ENCODE results near the gene CST3.
"Not testable (repeated sequence)": the region's sequence is repeated elsewhere in the genome, so short reads cannot be mapped to it uniquely, and the experiment has no call there.

CST3 gene

DNA sequence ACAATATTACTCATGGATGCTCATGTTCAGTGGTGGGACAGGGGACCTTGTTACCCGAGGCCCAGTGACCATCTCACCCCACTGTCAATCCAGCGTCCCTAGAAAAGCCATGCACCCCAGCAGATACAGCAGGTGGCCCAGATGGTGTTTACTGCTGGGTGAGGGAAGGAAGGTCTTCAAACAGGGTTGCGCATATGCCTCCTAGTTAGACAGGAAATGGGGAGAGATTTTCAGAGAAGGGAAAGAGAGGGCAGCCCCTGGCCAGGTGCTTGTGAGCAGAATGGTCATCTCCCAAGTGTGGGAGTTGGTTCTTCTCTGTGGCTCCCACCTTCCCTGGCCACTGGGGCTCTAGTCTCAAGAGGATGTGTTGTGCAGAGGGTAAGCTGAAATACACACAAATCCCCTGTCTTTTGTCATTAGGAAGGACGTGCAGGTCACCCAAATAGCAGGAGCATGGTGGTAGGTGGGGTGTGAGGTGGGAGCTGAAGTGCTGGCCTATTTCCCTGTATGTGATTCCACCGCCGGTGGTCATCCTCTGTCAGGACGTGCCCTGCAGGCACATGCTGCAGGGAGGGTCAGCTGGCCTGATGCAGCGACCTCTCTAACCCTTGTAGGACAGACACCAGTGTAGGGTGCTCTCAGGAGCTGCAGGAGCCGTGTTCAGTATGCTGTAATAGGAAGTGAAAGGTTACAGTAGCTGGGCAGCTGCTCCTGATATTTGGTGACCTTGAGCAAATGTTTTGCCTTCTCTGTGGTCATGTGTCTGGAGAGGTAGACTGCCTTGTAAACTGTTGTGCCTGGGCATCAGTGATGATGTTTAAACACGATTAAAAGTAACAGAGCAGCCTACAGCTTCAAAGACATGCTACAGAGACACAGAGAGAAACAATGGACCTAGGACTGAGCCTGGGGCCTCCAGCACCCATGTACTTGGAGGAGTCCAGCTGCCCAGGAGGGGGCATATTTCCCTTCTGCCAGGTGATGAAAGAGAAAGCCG is 3.2 kb upstream of the CST3 start:
- no peak for DNase-seq

DNA sequence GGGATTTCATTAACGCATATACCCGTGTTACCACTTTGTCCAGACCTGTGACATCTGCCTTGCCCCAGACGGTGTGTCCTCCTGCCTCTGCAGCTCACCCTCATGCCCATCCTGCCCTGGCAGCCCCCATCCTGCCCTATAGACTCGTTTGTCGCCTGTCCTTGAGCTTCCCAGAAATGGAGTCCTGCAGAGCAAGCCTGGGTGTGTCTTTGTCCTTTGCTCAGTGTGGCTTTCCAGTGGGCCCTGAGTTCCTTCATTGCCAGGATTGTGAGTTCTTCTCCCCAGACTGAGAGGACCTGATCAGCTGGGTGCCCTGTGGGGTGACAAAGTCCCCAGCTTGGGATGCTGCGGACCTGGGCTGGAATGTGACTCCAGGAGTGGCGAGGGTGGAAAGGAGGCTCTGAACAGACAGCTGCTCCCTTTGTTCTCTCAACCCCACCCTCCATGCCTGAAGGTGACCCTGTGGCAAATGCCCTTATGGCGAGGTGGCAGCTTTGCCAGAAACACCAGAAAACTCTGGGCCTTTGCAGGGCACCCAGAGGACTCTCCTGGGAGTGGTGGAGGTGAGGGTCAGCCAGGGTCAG is 2.4 kb upstream of the CST3 start:
- no peak for DNase-seq

DNA sequence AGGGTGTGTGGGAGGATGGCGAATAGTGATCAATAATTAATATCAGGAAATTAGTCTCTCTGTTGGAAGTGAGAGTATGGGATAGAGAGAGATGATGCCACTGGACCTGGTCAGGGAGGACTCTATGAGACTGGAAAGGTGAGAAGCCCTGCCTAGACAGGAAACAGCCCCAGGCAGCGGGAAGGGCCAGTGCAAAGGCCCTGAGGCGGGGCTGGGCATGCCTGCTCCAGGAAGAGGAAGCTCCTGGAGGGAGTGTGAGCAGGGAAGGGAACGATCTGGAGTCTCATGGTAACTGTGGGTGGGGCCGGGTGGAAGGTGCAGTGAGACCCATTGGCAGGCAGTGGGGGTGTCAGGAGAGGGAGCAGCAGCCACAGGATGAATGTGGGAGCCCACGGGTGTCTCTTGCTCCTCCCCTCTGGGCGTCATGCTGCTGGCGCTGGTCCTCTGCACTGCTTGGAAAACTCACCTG is 1.8 kb upstream of the CST3 start:
- DNase-seq: no peak

DNA sequence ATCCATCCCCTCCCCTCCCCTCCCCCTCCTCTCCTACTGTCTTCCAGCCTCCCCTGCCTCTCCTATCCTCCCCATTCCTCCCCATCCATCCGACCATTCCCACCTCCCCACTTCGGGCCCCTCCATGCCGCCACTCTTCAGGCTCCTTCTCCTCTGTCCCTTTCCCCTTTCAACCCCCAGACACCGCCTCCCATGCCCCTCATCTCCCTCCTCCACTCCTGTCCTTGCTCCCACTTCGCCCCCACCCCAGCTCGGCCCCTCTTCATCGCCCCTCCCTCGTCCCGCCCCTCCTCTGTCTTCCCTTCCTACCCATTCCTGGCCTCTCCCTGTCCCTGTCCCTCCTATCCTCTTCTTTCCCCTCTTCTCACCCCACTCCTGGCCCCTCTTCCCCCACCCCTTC is 554 bp upstream of the CST3 start:
- DNase-seq: no peak

DNA sequence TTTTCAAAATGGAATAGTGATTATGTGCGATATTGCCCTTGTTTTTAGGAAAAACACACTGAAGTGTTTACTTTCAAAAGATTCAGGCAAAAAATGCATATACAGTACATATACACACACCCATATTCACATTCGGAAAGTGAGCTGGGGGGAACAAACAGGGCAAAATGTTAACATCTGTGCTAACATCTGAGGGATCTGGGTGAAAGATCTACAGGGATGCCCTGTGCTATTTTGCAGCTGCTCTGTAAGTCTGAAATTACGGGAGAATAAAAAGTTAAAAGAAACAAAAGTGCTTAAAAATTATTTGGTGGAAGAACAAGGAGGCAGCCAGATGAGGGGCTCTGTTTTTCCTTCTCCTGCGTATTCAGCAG is 860 bp downstream of the CST3 start:
- no peak for DNase-seq

DNA sequence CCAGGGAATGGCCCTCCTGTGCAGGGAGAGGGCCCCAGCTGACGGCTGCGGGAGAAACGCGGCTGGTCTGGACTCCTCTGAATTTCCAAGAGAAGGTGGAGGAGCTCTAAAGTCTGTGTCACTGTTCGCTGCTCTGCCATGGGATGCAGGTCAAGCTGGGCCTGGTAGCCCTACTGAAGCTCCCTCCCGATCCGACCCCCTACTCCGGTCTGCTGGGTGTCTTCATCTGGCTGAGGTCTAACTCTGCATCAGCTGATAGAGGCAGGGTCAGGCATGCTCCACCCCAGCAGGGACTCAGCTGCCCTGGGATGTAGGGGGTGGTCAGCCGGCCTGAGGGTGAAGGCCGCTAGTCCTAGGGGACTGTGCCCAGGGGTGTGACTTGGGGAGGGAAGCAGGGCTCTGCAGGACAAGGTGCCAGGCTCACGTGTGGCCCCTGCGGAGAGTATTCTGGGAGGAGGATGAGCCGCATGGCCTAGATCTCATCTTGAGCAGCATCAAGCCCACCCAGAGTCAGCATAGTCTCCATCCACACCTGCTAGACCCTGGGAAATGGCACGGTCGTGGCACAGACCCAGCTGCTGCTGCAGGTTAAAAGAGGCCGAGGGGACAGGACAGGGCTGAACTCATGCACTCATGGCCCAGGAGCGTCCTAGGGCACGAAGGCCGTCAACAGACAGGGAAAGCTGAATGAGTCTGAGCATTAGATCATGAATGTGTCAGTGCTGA is 1.4 kb downstream of the CST3 start:
- no peak for DNase-seq

DNA sequence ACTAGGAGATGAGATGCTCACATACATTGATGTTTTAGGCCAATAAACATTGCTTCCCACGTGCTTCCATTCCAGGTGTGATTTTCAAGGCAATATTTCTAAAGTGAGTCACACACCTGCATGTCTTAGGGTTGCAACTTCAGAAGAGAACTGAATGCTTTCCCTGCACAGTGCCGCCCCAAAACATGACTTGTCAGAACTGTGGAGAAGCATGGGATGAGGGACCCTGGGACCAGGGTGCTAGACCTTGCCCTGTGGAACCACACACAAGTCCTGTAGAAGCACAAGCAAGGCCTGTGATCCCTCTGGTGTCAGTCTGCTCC is 2.0 kb downstream of the CST3 start:
- not testable (repeated sequence) for DNase-seq

- DNase-seq: no peak
Measured at GRCh38 chr20:23634985-23635767, 2.6 kb downstream of the CST3 start.

GRCh38 chr20:23634044-23634801 is 3.5 kb downstream of the CST3 start:
- DNase-seq: no peak

- DNase-seq: no peak
Measured at GRCh38 chr20:23632711-23633573, 4.8 kb downstream of the CST3 start.

DNA sequence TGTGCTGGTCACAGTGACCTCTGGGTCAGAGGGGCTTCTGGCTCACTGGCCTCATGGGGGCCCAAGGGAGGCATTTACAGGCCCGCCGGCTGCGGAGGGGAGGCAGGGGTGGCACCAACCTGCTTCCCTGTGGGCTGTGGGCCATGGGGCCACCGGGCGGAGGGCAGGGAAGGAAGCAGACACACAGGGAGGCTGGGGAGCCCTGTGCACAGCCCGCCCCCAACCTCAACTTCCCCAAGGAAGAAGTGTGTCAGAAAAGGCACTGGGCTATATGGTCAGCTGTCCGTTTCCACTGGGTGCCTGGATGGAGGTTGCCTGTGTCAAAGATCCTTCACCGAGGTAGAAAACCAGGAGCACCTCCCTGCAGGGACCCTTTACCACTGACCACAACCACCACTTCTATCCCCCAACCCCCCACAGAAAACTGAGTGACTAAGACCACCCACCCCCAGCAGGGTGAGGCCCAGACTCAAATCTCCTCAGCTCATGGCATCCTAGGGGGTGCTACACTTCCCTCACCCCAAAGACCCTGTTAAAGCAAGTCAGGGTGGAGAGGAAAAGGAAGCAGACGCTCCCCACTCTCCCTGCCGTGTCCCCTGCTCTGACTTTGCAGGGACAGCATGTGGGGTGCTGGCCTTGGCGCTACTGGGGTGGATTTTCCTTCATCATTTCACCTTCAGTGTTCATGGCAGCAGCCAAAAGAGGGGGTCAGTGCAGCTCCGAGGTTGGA is 5.6 kb downstream of the CST3 start:
- no peak for DNase-seq

GRCh38 chr20:23631226-23631822 is 6.4 kb downstream of the CST3 start:
- no peak for DNase-seq

GRCh38 chr20:23630392-23630849 is 7.3 kb downstream of the CST3 start:
- DNase-seq: no peak

GRCh38 chr20:23629542-23630391 is 8.0 kb downstream of the CST3 start:
- no peak for DNase-seq

DNA sequence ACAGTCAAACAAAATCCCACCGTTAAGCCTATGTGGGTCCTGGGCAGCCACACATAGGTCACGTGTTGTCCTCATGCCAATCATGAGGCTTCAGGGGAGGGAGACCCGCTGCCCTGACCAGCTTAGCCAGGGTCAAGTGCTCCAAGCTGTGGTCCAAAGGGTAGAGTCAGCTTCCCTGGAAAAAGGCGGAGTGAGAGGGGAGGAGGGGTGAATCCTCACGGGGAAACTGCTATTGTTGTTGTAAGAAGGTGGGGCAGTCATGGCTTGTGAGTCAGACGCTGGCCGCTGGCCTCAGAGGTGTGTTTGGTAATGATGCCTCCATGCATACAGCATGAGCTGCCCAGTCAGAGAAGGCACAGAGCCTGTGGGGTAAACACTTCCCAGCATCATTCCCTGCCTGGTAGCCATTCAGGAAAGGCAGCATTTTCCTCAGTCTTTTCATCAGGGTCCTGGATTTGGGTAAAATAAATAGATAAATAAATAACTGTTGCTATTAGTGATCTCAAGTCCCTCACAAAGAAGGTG is 8.7 kb downstream of the CST3 start:
- DNase-seq: no peak

- DNase-seq: no peak
Measured at GRCh38 chr20:23628402-23629016, 9.2 kb downstream of the CST3 start.

- no peak for DNase-seq
Measured at GRCh38 chr20:23627501-23627900, 10.3 kb downstream of the CST3 start.

DNA sequence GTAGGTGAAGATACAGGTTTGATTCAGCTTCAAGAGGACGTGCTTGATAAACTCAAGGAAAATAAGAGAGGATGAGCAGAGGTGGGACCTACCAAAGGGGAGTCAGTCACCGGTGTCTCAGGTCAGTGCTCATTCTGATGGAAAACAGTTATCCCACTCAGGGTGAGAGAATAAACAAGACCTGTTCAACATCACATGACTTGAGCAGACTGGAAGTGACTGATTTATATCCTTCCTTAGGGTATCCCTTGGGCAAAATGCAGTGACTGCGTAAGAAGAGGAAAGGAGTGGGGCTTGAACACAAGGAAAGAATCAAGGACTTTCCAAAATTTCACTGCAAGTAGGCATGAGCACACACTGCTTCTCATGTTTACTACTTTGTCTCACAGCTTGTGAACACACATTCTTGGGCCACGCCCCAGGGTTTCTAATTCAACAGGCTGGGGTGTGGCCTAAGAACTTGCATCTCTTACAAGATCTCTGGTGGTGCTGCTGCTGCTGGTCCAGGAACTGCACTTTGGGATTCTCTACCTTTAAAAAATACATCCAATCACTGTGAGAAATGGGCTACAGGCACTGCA is 11.6 kb downstream of the CST3 start:
- no peak for DNase-seq

Measured in NCI-H1436 treated with DMSO at 0.1 percent for 48 hours (cell line).